AG09319 (cell line): ENCODE measurements around the gene RTTN.

Experiments used
- DNase-seq: peaks from one replicate; pipeline ENCODE4 v3.0.0-alpha.2; 2010; ENCODE audit warnings: low read depth; ENCODE audit errors: extremely low read depth
- CTCF ChIP-seq: IDR thresholded peaks from 2 replicates; pipeline ENCODE4 v1.5.1; 2011; ENCODE audit warnings: low read depth, mild to moderate bottlenecking, inconsistent platforms, low read length, moderate library complexity

Gene RTTN

GRCh38 chr18:70221915-70222278 lies 16.4 kb upstream of the RTTN start:
- DNase-seq, result no peak
- no peak for TF ChIP-seq CTCF

GRCh38 chr18:70221156-70221914 lies 15.8 kb upstream of the RTTN start:
- no peak for TF ChIP-seq CTCF
- DNase-seq, result no peak

- no peak for DNase-seq
These were observed 15.1 kb upstream of the RTTN start for GRCh38 chr18:70220628-70221027.

GRCh38 chr18:70219688-70220087 lies 14.2 kb upstream of the RTTN start:
- no peak for TF ChIP-seq CTCF
- no peak for DNase-seq

More at GRCh38 chr18:70220628-70221027, 15.1 kb upstream of the RTTN start:
- no peak for TF ChIP-seq CTCF

GRCh38 chr18:70216788-70217187 lies 11.3 kb upstream of the RTTN start:
- no peak for DNase-seq
- no peak for TF ChIP-seq CTCF

GRCh38 chr18:70207181-70207580 lies 1.7 kb upstream of the RTTN start:
- TF ChIP-seq CTCF, result no peak
- DNase-seq, result no peak

GRCh38 chr18:70200286-70200685 lies 5.2 kb downstream of the RTTN start:
- no peak for TF ChIP-seq CTCF
- no peak for DNase-seq
